Inflammatory macrophage treated with lipopolysaccharide for 1 hour (primary cell): Measurements from ENCODE around the gene HTT.
A peak's percentile ranks its signal among the peaks of the same experiment; 100 is the strongest.

Source experiments
- DNase-seq, 2 donors: peaks; one replicate each; pipeline ENCODE4 v3.0.0-alpha.2; 2020 to 2022

The HTT gene

DNA sequence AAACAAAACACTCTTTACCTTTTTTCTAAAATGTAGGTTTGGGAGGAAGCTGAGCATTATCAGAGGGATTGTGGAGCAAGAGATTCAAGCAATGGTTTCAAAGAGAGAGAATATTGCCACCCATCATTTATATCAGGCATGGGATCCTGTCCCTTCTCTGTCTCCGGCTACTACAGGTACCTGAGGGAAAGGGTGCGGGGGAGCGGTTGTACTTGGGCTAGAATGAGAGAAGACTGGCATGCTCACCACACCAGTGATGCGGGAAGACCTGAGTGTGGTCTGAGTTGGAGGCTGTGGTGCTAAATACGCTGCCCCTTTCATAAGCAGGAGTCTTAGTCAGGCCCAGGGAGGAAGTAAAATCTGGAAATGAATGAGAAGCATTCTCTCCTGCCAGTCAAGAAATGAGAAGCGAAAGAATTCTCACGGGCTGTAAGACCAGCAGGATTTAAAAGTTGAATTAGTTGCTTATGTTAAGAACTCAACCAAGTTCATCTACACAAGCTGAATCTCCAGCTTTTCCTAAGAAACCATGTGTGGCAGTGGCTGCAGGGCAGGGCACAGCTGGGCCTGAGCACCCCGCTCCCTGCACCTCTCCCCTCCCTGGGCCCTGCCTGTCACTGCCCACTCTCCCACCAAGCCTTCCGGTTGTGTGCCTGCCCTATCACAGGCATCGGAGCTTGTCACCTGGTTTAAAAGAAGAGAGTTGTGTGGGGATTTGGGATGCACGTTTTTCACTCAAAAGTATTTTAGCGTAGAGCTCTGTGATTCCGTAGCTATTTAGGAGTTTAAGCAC lies 149.7 kb downstream of the HTT start:
- DNase-seq = peak; percentile 65 to 70

DNA sequence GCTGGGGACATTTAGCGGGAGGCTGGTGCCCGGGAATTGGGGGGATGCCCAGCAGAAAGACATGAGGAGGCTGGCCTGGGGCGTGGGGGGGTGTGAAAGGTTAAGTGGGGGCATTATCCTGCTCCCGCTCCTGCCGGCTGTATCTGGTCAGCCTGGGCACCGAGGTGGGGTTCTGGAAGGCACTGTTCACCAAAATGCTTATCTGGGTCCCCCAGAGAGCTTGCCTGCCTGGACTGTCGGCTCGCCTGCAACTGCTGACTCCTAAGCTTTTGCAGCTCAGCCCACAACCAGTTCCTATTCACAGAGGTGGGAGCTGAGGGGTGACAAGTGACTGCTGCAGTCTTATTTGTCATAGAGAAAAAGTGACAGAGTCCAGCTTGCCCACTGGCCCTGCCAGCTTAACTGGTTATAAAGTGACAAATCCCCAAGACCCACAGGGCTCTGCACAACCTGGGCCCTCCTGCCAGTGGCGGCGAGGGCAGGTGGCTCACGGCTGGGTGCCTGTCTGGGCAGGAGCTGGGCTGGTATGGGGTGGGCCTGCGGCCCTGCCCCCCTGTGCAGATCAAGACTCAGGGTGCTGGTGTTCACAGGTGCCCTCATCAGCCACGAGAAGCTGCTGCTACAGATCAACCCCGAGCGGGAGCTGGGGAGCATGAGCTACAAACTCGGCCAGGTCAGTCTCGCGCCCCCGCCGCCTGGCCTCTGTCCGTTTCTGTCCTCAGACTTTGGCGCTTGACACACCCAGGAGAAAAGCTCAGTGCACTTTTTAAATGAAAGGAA lies 150.8 kb downstream of the HTT start:
- no peak for DNase-seq

DNA sequence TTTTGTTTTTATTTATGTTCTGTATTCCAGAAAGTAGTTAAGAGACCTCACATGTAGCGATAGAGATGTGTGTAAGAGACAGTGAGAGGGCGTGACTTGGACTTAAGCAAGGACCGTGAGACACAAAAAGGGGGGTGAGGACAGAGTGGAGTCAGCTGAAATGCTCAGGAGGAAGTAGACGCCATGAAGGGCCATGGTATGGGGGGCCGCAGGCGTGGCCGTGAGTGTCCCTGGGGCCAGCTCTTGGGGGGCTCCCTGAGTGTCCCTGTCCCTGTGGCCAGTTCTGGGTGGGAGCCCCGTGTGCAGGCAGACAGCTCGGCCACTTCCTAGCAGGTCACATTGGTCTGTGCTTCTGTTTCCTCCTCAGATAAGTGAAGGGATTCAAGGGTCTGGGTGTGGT lies 151.5 kb downstream of the HTT start:
- DNase-seq = peak; percentile 77 to 84

DNA sequence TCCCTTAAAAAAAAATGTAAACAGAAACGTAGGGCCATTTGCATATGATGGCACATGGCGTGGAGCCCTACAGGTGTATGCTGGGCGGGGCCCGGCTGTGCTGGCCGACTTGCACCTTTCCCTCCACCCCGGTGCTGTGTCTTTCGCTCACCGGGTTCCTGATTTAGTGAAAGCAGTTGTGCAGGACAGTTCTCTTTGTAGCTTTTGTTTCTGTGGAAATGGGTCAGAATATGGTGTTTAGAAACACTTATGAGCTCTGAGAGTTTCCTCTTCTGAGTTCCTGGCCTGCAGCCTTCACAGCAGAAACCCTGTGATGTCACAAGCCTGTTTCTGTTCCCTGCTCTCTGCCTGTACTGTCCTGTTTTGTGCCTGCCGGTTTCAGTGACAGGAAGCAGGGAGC lies 152.0 kb downstream of the HTT start:
- DNase-seq = peak; percentile 80 to 89

DNA sequence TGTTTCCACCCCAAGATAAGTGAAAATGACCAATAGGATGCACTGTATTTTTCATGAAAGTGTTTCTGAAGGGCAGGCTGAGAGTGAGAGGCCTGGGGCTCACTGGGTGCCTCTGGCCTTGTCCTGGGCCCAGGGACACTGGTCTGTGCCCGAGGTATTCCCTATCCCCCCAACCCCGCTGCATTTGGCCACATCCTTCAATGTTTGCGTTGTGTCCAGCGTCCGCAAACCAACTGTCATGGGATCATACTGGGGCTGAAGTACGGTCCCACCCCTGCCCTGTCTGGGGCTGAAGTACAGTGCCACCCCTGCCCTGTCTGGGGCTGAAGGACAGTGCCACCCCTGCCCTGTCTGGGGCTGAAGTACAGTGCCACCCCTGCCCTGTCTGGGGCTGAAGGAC lies 152.5 kb downstream of the HTT start:
- no peak for DNase-seq

DNA sequence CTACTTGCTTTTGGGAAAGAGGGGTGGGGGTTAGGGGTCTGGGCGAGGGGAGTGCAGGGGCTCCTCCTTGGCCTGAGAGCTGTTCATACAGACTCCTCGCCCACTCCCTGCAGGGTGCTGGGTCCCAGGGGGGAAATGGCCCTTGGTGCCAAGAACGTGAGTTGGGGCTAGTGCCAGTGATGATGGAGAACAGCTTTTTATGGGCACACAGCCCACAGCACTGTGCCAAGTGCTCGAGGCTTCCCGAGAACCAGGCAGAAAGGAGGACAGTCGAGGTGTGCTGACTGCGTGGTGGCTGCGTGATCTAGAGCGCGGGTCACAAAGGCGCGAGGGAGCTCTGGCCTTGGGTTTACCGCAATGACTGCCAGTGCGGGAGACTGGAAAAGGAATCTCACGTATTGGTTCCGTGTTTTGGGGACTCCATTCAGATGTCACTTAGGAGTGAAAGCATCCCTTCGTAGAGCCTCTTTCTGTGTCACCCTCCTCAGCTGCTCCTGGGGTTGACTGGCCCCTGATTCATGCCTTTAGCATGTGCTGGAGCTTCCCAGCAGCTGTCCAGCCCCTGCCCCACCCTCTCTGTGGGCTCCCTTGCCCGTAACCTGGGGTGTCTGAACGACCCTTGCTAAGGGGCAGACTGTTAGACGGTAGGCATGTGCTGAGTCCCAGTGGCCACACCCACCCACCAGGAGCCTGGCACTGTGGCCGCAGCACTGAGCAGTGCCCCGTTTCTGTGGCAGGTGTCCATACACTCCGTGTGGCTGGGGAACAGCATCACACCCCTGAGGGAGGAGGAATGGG lies 153.6 kb downstream of the HTT start:
- DNase-seq = no peak

DNA sequence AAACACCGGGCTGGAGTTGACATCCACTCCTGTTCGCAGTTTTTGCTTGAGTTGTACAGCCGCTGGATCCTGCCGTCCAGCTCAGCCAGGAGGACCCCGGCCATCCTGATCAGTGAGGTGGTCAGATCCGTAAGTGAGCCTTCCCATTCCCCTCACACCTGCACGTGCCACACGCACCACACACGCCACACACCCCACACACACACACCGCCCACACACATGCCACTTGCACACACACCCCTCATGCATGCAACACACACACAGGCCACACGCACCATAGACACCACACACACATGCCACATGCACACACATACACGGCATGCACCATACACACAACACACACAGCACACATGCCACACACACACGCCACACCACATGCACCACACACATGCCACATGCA lies 154.4 kb downstream of the HTT start:
- no peak for DNase-seq

DNA sequence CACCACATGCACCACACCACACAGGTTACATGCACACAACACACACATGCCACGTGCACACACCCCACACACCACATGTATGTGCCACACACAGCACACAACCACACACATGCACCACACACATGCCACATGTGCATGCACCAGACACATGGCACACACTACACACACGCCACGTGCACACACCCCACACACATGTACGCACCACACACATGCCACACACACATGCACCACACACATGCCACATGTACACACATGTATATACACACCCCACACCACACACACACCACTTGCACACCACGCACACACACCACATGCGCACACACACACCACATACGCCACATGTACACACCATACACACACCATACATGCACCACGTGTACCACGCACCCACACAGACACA lies 154.8 kb downstream of the HTT start:
- DNase-seq = no peak

DNA sequence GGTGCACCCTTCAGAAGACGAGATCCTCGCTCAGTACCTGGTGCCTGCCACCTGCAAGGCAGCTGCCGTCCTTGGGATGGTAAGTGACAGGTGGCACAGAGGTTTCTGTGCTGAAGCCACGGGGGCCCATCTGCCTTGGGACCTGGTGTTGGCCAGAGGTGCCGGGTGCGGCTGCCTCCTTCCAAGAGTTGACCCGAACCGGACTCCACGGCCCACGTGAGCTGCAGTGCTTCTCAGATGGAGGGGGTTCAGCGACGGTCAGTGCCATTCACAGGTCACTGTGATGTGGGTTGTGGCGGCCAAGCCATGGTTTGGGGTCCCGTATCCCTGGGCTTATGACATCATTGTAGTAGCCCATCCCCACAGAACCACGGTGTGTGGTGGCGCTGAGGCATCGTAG lies 155.5 kb downstream of the HTT start:
- DNase-seq = no peak

DNA sequence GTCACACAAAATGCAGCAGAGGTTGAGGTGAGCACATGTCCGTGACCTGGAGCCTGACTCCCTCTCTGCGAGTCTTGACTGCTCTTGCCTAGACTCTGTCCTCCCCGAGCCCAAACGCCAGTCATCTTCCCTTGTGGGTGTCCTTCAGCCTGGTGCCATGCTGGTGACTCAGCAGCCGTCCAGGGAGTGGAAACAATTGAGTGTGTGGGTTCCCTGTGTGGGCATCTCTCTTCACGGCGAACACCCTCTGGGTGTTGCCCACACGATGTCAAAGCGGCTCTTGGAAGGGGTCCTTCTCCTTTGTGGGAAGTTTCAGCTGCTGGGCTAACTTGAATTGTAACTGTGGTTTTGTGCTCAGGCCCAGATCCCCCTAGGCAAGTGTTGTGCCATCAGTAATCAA lies 157.0 kb downstream of the HTT start:
- peak; percentile 25 to 53 for DNase-seq

DNA sequence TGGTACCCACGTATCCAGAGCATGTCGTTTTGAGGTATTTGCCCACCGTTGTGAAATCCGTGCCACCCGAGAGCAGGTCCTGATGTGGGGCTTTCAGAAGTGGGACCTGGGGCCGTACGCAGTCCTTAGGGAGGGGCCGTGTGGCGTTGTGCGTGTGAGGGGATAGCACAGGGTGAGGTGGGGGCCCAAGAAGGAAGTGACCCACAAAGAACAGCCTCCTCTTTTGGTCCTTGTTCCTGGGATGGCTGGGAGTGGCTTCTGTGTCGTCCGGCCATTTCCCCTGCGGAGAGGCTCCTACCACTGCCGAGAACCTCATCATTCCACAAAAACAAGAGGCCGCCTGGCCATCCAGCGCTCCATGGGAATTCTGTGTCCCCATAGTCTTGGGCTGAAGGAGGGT lies 157.5 kb downstream of the HTT start:
- no peak for DNase-seq

DNA sequence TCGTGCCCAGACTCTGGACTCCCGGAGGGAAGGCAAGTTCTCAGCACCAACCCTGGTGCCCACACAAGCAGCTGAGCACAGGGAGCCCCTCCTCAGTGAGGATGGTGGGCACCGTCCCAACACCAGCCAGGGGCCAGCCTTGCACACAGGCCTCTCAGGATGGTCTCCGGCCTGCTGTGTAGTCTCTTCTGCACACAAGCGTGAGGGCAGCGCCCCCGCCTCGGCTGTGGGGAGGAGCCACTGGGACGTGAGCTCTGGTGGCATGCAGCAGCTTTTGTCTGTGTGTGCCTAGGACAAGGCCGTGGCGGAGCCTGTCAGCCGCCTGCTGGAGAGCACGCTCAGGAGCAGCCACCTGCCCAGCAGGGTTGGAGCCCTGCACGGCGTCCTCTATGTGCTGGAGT lies 158.4 kb downstream of the HTT start:
- no peak for DNase-seq

DNA sequence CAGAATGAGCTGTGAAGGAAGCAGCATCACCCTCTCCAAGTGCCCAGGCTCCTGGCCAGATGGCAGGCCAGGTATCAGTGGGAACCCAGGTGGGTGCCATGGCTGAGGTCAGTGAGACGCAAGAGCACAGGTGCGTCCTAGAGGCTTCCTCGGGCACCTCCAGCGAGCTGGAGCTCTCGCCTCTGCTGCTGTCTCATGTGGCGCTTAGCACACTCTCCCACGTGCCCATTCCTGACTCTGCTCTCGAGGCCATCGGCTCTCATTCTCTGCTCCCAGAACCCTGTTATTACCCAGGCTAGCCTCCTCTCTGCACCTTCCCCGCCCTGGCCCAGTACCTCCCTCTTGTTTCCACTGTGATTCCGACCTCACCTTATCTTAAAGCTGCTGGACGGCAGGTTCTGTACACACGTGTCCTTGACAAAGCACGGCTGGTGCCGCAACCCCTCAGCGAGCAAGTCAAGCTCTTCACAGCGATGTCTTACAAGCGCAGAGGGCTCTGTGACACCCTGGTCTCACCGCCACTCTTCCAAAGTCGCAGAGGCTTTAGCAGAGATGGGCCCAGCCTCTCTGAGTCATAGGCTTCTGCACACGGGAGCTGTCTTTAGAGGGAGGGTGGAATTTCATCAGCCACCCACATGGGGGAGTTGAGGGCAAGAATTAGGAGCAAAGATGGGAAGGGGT lies 159.1 kb downstream of the HTT start:
- no peak for DNase-seq

DNA sequence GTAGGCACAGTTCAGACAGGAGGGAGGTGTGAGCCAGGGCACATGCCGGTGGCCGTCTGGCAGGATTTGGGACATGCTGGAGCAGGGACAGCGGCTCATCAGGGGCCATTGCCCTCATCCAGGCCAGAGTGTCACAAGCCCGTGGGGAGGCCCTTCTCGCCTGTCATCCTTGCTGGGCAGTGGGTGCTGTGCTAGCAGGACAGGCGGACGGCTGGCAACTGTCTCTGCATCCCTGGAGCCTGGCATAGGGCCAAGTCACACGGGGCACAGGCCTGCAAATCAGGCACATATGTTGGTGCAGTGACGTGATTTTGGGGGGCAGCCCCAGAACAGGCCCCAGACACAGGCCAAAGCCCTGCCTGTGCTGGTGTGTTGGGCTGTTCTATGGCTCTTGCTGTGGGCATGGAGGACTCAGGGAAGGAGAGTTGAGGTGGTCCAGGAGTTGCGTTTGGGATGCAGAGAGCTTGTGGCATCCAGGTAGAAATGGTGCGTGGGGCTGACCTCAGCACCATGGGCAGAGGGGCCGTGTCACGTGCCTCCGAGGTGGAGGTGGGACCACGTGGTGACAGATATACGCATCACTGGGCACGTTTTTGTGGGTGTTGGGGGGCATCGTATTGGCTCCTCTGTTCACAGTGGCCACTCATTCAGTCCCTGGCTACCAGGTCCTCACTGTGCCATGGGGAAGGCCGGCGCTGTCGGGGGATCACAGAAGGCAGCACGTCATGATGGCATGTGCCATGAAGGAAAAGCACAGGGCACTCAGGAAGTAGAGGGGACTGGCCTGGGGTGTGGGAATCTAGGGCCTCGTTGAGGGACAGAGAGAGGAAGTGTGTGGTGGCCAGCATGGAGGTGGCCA lies 159.9 kb downstream of the HTT start:
- DNase-seq = no peak

DNA sequence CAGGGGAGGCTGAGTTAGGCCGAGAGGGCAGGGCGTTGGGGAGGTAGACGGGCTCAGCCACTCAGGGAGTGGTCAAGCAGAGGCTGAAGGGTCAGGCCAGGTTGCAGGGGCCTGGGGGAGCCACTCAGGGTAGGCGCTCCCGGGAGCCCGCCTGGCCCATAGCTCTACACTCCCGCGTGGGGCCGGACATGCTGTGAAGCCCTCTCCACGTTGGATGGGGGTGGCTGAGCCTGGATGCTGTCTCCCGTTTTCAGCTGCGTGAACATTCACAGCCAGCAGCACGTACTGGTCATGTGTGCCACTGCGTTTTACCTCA lies 160.5 kb downstream of the HTT start:
- DNase-seq = no peak

DNA sequence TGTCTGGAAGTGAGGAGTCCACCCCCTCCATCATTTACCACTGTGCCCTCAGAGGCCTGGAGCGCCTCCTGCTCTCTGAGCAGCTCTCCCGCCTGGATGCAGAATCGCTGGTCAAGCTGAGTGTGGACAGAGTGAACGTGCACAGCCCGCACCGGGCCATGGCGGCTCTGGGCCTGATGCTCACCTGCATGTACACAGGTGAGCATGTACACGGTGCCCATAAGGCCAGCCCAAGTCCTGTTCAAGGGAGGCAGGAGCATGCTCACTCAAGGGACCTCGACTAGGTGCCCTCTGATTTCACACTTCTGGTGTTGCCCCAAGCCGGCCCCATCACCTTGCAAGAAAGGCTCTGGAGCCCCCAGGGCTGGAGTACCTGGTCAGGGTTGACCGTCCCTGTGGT lies 161.1 kb downstream of the HTT start:
- DNase-seq = no peak

DNA sequence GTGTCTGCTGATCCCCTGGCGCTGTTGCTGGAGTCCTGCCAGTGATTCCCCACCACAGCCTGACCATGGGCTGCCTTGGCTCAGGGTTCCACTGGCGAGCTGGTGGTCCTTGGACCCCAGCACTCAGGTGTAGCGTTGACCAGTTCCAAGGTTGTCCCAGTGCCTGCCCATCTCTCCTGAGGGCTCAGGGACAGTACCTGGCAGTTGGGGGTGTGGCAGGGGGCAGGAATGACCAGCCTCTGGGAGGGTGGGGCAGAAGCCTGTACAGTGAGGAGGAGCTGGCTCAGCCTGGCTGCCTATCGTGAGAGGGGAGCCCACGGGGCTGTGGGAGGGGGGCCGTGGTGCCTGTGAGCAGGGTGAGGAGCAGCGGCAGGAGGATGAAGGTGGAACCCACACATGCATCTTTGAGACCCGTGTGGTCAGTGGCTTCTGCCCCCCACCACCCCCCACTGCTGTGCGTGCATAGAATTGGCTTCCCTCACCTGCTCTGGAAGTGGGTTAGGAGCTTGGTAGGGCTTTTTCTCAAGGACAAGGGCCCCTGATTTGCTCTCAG lies 161.9 kb downstream of the HTT start:
- no peak for DNase-seq

DNA sequence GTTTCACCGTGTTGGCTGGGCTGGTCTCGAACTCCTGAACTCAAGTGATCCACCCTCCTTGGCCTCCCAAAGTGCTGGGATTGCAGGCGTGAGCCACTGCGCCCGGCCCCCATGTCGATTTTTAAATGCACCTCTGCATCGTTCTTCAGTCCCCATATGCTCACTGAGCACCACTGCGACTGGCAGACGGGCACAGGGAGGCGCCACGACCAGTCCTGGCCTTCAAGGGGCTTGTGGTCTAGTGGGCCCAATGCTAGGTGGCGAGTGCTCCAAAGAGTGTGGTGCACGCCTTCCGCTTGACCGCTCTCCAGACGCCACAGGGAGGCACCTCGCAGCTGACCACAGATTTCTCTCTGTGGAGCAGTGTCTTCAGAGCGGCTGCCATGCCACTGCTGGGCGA lies 162.8 kb downstream of the HTT start:
- no peak for DNase-seq

DNA sequence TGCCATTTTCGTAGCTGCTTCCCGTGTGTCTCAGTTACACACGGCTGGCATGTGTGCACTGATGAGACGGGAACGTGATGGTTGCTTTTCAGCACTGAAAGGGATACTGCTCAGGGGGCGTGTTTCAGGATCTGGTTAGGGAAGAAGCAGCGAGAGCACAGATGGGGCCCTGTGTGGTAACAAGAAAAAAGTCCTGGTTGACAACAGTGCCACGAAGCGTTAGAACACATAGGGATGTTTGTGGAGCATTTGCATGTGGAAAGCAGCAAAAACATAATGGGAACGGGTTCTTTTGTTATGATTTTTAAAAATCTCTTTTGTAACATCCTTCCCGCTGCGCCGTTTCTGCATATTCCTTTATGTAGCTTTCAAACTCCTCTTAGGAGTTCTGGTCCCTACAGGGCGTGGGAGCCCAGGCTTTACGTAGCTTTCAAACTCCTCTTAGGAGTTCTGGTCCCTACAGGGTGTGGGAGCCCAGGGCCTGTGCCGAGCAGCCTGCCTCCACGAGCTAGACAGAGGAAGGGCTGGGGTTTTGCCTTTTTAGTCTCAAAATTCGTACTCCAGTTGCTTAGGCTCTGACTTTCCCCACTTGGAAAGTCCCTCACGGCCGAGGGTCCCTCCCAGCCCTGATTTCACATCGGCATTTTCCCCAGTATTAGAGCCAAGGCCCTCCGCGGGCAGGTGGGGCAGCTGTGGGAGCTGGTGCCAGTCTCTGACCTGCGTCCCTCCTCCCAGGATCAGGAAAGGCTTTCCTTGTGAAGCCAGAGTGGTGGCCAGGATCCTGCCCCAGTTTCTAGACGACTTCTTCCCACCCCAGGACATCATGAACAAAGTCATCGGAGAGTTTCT lies 163.5 kb downstream of the HTT start:
- no peak for DNase-seq

DNA sequence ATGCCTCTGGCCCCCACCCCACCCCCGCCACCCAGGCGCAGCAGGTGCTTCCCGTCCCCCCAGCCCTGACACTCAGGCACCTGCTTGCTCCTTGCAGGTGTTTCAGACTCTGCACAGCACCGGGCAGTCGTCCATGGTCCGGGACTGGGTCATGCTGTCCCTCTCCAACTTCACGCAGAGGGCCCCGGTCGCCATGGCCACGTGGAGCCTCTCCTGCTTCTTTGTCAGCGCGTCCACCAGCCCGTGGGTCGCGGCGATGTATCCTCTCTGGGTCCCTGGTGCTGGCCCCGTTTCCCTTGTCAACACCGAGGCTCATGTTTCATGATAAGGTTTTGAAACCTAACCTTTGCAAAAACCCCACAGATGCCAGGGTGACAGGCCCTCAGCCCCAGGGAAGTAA lies 164.2 kb downstream of the HTT start:
- no peak for DNase-seq

DNA sequence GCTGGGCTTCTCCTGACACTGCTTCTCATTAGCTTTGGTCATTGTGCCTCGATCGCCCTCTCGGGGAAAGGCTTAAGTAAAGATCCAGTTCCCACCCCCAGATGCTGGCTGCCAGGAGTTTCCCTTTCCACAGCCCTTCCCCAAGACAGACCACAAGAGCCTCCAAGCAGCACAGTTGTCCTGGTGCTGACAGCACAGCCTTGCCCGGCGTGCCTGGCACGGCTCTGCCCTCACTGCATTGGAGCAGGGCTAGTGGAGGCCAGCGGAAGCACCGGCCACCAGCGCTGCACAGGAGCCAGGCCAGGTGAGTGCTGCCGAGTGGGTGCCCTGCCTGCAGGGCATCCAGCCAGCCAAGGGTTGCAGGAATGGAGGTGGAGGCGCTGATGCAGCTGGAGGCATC lies 164.8 kb downstream of the HTT start:
- no peak for DNase-seq
